Neural progenitor cell (in vitro differentiated cells): ENCODE data around the gene PRSS16. TPM values are rescaled to one million over a fixed set of nuclear protein-coding genes. Genes with fewer than 3 reads are reported as not detected.
A peak's percentile ranks its signal among the peaks of the same experiment; 100 is the strongest.
"Not testable (repeated sequence)": the region's sequence is repeated elsewhere in the genome, so short reads cannot be mapped to it uniquely, and the experiment has no call there.

Source experiments
- DNase-seq: peaks from one replicate; pipeline ENCODE4 v3.0.0-alpha.2; 2016; ENCODE audit warnings: low spot score
- H2AFZ ChIP-seq: fragments of 200-600 bp; sonication (generic); replicated peaks from 2 replicates; pipeline ENCODE4 v1.6.1; 2016; ENCODE audit warnings: antibody characterized with exemption
- H3F3A ChIP-seq: fragments of 200-600 bp; sonication (generic); 2 replicates; pipeline ENCODE4 v1.6.1; 2016; ENCODE audit warnings: antibody characterized with exemption, low read depth
- H3K27ac ChIP-seq: fragments of 200-600 bp; sonication (generic); 2 replicates; pipeline ENCODE4 v1.5.1; 2016; ENCODE audit warnings: mild to moderate bottlenecking
- H3K27me3 ChIP-seq: fragments of 200-600 bp; sonication (generic); 2 replicates; pipeline ENCODE4 v1.6.1; 2016; ENCODE audit warnings: mild to moderate bottlenecking, moderate library complexity
- H3K36me3 ChIP-seq: fragments of 200-600 bp; sonication (generic); 2 replicates; pipeline ENCODE4 v1.5.1; 2016
- H3K4me1 ChIP-seq: fragments of 200-600 bp; sonication (generic); 2 replicates; pipeline ENCODE4 v1.6.1; 2016; ENCODE audit warnings: mixed run types
- H3K4me2 ChIP-seq: fragments of 200-600 bp; sonication (generic); 2 replicates; pipeline ENCODE4 v1.6.1; 2016
- H3K4me3 ChIP-seq: fragments of 200-600 bp; sonication (generic); 2 replicates; pipeline ENCODE4 v1.5.1; 2016
- H3K79me2 ChIP-seq: fragments of 200-600 bp; sonication (generic); 2 replicates; pipeline ENCODE4 v1.6.1; 2016; ENCODE audit warnings: low read depth
- H3K9ac ChIP-seq: fragments of 200-600 bp; sonication (generic); 2 replicates; pipeline ENCODE4 v1.6.1; 2016
- H3K9me3 ChIP-seq: fragments of 200-600 bp; sonication (generic); 2 replicates; pipeline ENCODE4 v1.5.1; 2016; ENCODE audit warnings: low read depth
- H4K20me1 ChIP-seq: fragments of 200-600 bp; sonication (generic); 2 replicates; pipeline ENCODE4 v1.6.1; 2016; ENCODE audit warnings: low read depth
- H3K27ac Mint-ChIP-seq: 3 replicates; pipeline ENCODE4 v1.8.0; 2021; ENCODE audit warnings: mixed read lengths
- H3K27me3 Mint-ChIP-seq: 2 replicates; pipeline ENCODE4 v1.8.0; 2022; ENCODE audit warnings: low read depth, mild to moderate bottlenecking, inconsistent platforms, moderate library complexity, mixed read lengths; ENCODE audit not compliant: insufficient read depth
- H3K36me3 Mint-ChIP-seq: 3 replicates; pipeline ENCODE4 v1.8.0; 2021; ENCODE audit warnings: mixed read lengths
- H3K4me1 Mint-ChIP-seq: 3 replicates; pipeline ENCODE4 v1.8.0; 2021; ENCODE audit warnings: mixed read lengths
- H3K4me3 Mint-ChIP-seq: 3 replicates; pipeline ENCODE4 v1.8.0; 2021; ENCODE audit warnings: mild to moderate bottlenecking, moderate library complexity, mixed read lengths
- H3K9me3 Mint-ChIP-seq: 3 replicates; pipeline ENCODE4 v1.8.0; 2020; ENCODE audit warnings: mixed read lengths
- EZH2 ChIP-seq: fragments of 200-600 bp; sonication (generic); IDR thresholded peaks from 2 replicates; pipeline ENCODE4 v1.6.1; 2017; ENCODE audit warnings: antibody characterized with exemption, mild to moderate bottlenecking, moderate library complexity
- EZH2phosphoT487 ChIP-seq: fragments of 200-600 bp; sonication (generic); IDR thresholded peaks from 2 replicates; pipeline ENCODE4 v1.6.1; 2017; ENCODE audit warnings: antibody characterized with exemption
- total RNA-seq: library from RNA; depleted of rRNA; stranded (reverse); fragments of >200 nt; gene quantifications from 2 replicates; pipeline ENCODE4 v1.2.3, GENCODE V29; 2015; ENCODE audit warnings: low replicate concordance
- TF ChIP-seq, protein P1 (sequence below): fragments of 200-600 bp; sonication (generic); IDR thresholded peaks from 2 replicates; pipeline ENCODE4 v1.5.1; 2017; ENCODE audit warnings: antibody characterized with exemption, mild to moderate bottlenecking

Gene PRSS16
- total RNA-seq, 1 donor from 2014 or later = 4.3 TPM

DNA sequence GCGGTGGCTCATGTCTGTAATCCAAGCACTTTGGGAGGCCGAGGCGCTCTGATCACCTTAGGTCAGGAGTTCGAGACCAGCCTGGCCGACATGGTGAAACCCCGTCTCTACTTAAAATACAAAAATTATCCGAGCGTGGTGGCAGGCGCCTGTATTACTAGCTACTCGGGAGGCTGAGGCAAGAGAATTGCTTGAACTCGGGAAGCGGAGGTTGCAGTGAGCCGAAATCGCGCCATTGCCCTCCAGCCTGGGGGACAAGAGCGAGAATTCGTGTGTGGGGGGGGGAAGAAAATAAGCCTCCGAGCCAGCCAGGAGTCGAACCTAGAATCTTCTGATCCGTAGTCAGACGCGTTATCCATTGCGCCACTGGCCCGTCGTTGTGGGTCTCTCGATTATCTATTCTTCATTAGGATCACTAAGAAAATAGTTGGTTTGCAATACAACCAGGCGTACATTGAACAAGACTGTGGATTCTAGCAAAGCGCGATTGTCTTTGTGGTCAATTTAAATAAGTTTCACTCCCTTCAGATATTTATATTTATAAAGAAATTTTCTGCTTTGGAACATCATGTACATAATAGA is 33.9 kb upstream of the PRSS16 start:
- Mint-ChIP-seq H3K4me1 (no peaks in the 10 kb centered on the region), H3K27ac (peak overlapping the region; percentile 86), H3K36me3 (no peaks in the 10 kb centered on the region), H3K27me3 (peaks cover 25% of the 10 kb centered on the region), H3K4me3 (peak overlapping the region; percentile 94), H3K9me3 (peaks cover 10% of the 10 kb centered on the region)
- TF ChIP-seq, protein P1, sequence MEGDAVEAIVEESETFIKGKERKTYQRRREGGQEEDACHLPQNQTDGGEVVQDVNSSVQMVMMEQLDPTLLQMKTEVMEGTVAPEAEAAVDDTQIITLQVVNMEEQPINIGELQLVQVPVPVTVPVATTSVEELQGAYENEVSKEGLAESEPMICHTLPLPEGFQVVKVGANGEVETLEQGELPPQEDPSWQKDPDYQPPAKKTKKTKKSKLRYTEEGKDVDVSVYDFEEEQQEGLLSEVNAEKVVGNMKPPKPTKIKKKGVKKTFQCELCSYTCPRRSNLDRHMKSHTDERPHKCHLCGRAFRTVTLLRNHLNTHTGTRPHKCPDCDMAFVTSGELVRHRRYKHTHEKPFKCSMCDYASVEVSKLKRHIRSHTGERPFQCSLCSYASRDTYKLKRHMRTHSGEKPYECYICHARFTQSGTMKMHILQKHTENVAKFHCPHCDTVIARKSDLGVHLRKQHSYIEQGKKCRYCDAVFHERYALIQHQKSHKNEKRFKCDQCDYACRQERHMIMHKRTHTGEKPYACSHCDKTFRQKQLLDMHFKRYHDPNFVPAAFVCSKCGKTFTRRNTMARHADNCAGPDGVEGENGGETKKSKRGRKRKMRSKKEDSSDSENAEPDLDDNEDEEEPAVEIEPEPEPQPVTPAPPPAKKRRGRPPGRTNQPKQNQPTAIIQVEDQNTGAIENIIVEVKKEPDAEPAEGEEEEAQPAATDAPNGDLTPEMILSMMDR = no peak
- TF ChIP-seq EZH2 = no peak
- TF ChIP-seq EZH2phosphoT487 = no peak
- Histone ChIP-seq H3K4me3 (peak overlapping the region; percentile 68), H3F3A (peaks cover 17% of the 10 kb centered on the region), H3K27me3 (peaks cover 6% of the 10 kb centered on the region), H4K20me1 (no peaks in the 10 kb centered on the region), H3K4me1 (no peaks in the 10 kb centered on the region), H3K4me2 (peak overlapping the region; percentile 70), H2AFZ (peak overlapping the region; percentile 71), H3K36me3 (no peaks in the 10 kb centered on the region), H3K9me3 (no peaks in the 10 kb centered on the region), H3K27ac (no peak overlapping the region), H3K9ac (no peak overlapping the region), H3K79me2 (no peaks in the 10 kb centered on the region)
- DNase-seq = peak; percentile 70

DNA sequence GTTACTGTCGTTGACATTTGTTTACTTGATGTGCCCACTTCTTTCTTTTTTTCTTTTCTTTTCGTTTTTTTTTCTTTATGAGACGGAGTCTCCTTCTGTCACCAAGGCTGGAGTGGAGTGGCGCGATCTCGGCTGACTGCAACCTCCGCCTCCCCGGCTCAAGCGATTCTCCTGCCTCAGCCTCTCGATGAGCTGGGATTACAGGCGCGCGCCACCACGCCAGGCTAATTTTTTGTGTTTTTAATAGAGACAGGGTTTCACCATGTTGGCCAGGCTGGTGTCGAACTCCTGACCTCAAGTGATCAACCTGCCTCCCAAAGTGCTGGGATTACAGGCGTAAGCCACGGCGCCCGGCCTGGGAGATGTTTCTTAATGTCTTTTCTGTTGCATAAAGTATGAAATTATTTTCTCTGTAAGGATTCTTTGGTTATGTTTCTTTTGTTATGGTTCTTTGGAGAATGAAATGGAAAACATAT is 33.3 kb upstream of the PRSS16 start:
- H3K27me3 Mint-ChIP-seq = peaks cover 25% of the 10 kb centered on the region
- peaks cover under 1% of the 10 kb centered on the region for H3K27me3 ChIP-seq

DNA sequence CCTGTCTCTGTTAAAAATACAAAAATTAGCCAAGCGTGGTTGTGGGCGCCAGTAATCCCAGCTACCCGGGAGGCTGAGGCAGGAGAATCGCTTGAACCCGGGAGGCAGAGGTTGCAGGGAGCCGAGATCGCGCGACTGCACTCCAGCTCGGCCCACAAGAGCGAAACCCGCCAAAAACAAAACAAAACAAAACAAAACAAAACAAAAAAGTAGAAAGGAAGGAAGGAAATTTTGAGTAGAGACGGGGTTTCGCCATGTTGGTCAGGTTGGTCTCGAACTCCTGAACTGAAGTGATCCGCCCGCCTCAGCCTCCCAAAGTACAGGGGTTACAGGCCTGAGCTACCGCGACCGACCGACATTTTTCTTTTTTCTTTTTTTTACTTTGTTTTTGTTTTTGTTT is 30.6 kb upstream of the PRSS16 start:
- H2AFZ ChIP-seq = no peak overlapping the region
- no peak for TF ChIP-seq EZH2
- TF ChIP-seq, protein P1 = no peak
- no peaks in the 10 kb centered on the region for H3K27me3 ChIP-seq

More for the DNA sequence above, 33.3 kb upstream of the PRSS16 start:
- Mint-ChIP-seq H3K27ac (no peak overlapping the region), H3K4me1 (no peaks in the 10 kb centered on the region), H3K4me3 (peak overlapping the region; percentile 94), H3K36me3 (no peaks in the 10 kb centered on the region), H3K9me3 (peaks cover 10% of the 10 kb centered on the region)
- H2AFZ ChIP-seq = peak overlapping the region; percentile 71
- no peak for DNase-seq
- peak overlapping the region; percentile 68 for H3K4me3 ChIP-seq
- no peak overlapping the region for H3K27ac ChIP-seq
- H3K4me2 ChIP-seq = peak overlapping the region; percentile 70
- H3K79me2 ChIP-seq = no peaks in the 10 kb centered on the region
- TF ChIP-seq EZH2phosphoT487 (no peak), EZH2 (no peak)
- TF ChIP-seq, protein P1 = no peak
- H3F3A ChIP-seq = peaks cover 13% of the 10 kb centered on the region
- no peaks in the 10 kb centered on the region for H3K9me3 ChIP-seq
- H3K9ac ChIP-seq = no peak overlapping the region
- H3K4me1 ChIP-seq = no peaks in the 10 kb centered on the region
- H4K20me1 ChIP-seq = no peaks in the 10 kb centered on the region
- no peaks in the 10 kb centered on the region for H3K36me3 ChIP-seq

DNA sequence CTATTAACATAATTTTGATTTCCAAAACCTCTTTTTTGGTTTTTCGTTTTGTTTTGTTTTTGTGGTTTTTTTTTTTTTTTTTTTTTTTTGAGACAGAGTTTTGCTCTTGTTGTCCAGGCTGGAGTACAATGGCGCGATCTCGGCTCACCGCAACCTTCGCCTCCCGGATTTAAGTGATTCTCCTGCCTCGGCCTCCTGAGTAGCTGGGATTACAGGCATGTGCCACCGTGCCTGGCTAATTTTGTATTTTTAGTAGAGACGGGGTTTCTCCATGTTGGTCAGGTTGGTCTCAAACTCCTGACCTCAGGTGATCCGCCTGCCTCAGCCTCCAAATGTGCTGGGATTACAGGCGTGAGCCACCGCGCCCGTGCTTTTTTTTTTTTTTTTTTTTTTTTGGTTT is 24.5 kb upstream of the PRSS16 start:
- DNase-seq, H3K27ac Mint-ChIP-seq, H3K9me3 Mint-ChIP-seq, H3K4me3 Mint-ChIP-seq, H3K4me3 ChIP-seq, H3K27ac ChIP-seq, H3K36me3 ChIP-seq, H3K4me2 ChIP-seq, H3K79me2 ChIP-seq, H3K4me1 Mint-ChIP-seq, H3K9ac ChIP-seq, H3K27me3 ChIP-seq, H3K9me3 ChIP-seq, H4K20me1 ChIP-seq, H3K36me3 Mint-ChIP-seq, H3K4me1 ChIP-seq, H3K27me3 Mint-ChIP-seq, H2AFZ ChIP-seq, H3F3A ChIP-seq: not testable (repeated sequence)

More for the DNA sequence above, 30.6 kb upstream of the PRSS16 start:
- Mint-ChIP-seq H3K4me3 (no peak overlapping the region), H3K9me3 (peaks cover 12% of the 10 kb centered on the region), H3K27ac (no peak overlapping the region), H3K4me1 (no peaks in the 10 kb centered on the region), H3K36me3 (no peaks in the 10 kb centered on the region), H3K27me3 (peaks cover 25% of the 10 kb centered on the region)
- Histone ChIP-seq H3K79me2 (no peaks in the 10 kb centered on the region), H3K4me2 (no peak overlapping the region), H4K20me1 (no peaks in the 10 kb centered on the region), H3K27ac (no peak overlapping the region), H3K9me3 (no peaks in the 10 kb centered on the region), H3K36me3 (no peaks in the 10 kb centered on the region), H3K4me1 (no peaks in the 10 kb centered on the region), H3K9ac (no peak overlapping the region), H3F3A (peaks cover 8% of the 10 kb centered on the region), H3K4me3 (no peak overlapping the region)
- DNase-seq = no peak
